Measurements from ENCODE around the gene SLC7A14.

SLC7A14 gene

DNA sequence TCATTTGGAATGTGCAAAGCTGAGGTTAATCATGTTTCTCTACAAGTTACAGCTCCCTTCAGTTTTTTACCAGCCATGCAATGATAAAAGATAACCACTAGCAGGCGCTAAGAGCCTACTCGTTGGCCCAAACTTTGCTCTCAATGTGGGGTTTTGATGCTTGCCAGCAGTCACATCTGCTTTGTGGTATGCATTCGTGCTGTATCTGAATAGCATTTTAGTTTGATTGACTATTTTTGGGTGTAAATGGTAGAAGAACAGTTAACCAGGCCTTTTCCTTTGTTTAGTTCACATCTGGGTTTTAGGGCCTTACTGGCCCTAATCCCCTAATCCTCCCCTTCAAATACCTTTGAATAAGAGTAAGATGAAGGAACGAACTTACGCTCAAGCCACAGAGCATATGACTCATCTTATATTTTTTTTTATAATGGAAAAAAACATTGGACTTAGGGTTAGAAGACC, 171.6 kb downstream of the SLC7A14 start:
- H2AFZ ChIP-seq (ENCODE audit: low read depth, low read length, severe bottlenecking) = no peak overlapping the region
- no peaks in the 10 kb centered on the region for H3K36me3 ChIP-seq (ENCODE audit: low read length)
- H3K9me3 ChIP-seq (ENCODE audit: insufficient read depth, low read length) = no peaks in the 10 kb centered on the region
- H3K9me2 ChIP-seq (replicated peaks; ENCODE audit: insufficient read depth, low read length) = no peaks in the 10 kb centered on the region
- H3K27me3 ChIP-seq (ENCODE audit: low read length) = no peaks in the 10 kb centered on the region
- H3K4me2 ChIP-seq (ENCODE audit: low read depth, low read length, poor library complexity, severe bottlenecking) = no peak overlapping the region
- H3K79me2 ChIP-seq (ENCODE audit: insufficient read depth, low read length) = no peaks in the 10 kb centered on the region
- H3F3A ChIP-seq (ENCODE audit: insufficient read depth) = no peaks in the 10 kb centered on the region
- no peak overlapping the region for H3K9ac ChIP-seq (ENCODE audit: low read length)
- H3K4me3 ChIP-seq (ENCODE audit: insufficient read depth, low read length, poor library complexity, severe bottlenecking) = no peak overlapping the region
- TF ChIP-seq, protein P1, sequence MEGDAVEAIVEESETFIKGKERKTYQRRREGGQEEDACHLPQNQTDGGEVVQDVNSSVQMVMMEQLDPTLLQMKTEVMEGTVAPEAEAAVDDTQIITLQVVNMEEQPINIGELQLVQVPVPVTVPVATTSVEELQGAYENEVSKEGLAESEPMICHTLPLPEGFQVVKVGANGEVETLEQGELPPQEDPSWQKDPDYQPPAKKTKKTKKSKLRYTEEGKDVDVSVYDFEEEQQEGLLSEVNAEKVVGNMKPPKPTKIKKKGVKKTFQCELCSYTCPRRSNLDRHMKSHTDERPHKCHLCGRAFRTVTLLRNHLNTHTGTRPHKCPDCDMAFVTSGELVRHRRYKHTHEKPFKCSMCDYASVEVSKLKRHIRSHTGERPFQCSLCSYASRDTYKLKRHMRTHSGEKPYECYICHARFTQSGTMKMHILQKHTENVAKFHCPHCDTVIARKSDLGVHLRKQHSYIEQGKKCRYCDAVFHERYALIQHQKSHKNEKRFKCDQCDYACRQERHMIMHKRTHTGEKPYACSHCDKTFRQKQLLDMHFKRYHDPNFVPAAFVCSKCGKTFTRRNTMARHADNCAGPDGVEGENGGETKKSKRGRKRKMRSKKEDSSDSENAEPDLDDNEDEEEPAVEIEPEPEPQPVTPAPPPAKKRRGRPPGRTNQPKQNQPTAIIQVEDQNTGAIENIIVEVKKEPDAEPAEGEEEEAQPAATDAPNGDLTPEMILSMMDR (IDR thresholded peaks at IDR 0.05; ENCODE audit: insufficient read depth, low read length, poor library complexity, severe bottlenecking) = peak; percentile 85
- TF ChIP-seq EZH2phosphoT487 (conservative IDR thresholded peaks at IDR 0.05; ENCODE audit: low read length) = no peak
- H4K20me1 ChIP-seq (ENCODE audit: low read depth, low read length) = no peaks in the 10 kb centered on the region
- H3K27ac ChIP-seq (ENCODE audit: low read depth, low read length) = no peak overlapping the region

DNA sequence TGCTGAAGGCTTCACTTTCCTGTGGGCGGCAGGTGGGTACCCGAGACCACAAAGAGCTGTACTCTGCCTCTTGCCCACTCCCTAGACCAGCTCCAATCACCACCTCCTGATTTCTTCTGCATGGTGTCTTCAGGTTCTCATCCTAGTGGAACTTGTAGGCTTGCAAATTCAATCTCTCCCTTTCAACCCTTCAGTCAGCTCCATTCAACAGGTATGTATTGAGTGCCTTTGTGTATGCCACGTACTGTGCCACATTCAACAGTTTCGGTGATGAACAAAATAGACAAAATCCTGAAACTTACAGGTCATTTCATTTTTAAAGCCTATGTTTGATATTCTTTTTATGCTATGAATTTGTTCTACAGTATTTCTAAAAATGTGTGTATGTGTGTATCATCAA, 172.6 kb downstream of the SLC7A14 start:
- no peak for TF ChIP-seq EZH2phosphoT487 (conservative IDR thresholded peaks at IDR 0.05; ENCODE audit: low read length)
- TF ChIP-seq, protein P1 (IDR thresholded peaks at IDR 0.05; ENCODE audit: insufficient read depth, low read length, poor library complexity, severe bottlenecking) = no peak
- H3K27ac ChIP-seq (ENCODE audit: low read depth, low read length) = no peak overlapping the region
- H3K4me3 ChIP-seq (ENCODE audit: insufficient read depth, low read length, poor library complexity, severe bottlenecking) = no peak overlapping the region
- no peak overlapping the region for H3K4me2 ChIP-seq (ENCODE audit: low read depth, low read length, poor library complexity, severe bottlenecking)
- H2AFZ ChIP-seq (ENCODE audit: low read depth, low read length, severe bottlenecking) = no peak overlapping the region
- no peaks in the 10 kb centered on the region for H3K36me3 ChIP-seq (ENCODE audit: low read length)
- H3F3A ChIP-seq (ENCODE audit: insufficient read depth) = no peaks in the 10 kb centered on the region
- H3K9me3 ChIP-seq (ENCODE audit: insufficient read depth, low read length) = no peaks in the 10 kb centered on the region
- no peaks in the 10 kb centered on the region for H3K27me3 ChIP-seq (ENCODE audit: low read length)
- no peaks in the 10 kb centered on the region for H4K20me1 ChIP-seq (ENCODE audit: low read depth, low read length)
- no peak overlapping the region for H3K9ac ChIP-seq (ENCODE audit: low read length)
- no peaks in the 10 kb centered on the region for H3K79me2 ChIP-seq (ENCODE audit: insufficient read depth, low read length)
- no peaks in the 10 kb centered on the region for H3K9me2 ChIP-seq (replicated peaks; ENCODE audit: insufficient read depth, low read length)

DNA sequence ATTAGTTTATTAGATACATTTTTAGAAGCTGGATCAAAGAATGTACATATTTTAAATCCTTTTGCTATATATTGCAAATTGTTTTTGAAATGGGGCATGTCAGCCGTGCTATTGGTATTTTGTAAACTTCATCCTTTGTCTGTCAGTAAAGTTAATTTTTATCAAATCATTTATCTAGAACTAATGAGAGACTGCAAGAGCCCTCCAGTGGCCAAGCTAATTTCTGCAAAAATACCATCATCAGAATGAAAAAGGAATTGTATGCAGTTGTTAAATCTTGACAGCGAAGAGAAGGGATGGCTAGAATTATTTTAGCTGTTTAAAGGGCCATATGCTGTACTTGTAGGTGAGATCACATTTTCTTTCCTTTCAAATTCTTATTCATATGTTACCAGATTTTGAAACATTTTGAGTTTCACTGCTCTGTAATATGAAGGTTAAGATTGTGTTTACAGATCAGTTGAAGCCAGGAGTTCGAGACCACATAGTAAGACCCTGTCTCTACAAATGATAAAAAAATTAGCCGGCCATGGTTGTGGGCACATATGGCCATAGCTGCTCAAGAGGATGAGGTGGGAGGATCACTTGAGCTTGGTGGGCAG, 175.3 kb downstream of the SLC7A14 start:
- H3K36me3 ChIP-seq (ENCODE audit: low read length) = no peaks in the 10 kb centered on the region
- no peaks in the 10 kb centered on the region for H3K27me3 ChIP-seq (ENCODE audit: low read length)
- H3K9me2 ChIP-seq (replicated peaks; ENCODE audit: insufficient read depth, low read length) = no peaks in the 10 kb centered on the region
- H2AFZ ChIP-seq (ENCODE audit: low read depth, low read length, severe bottlenecking) = no peak overlapping the region
- no peak overlapping the region for H3K27ac ChIP-seq (ENCODE audit: low read depth, low read length)
- no peaks in the 10 kb centered on the region for H3K9me3 ChIP-seq (ENCODE audit: insufficient read depth, low read length)
- TF ChIP-seq, protein P1 (IDR thresholded peaks at IDR 0.05; ENCODE audit: insufficient read depth, low read length, poor library complexity, severe bottlenecking) = peak; percentile 60
- no peak for TF ChIP-seq EZH2phosphoT487 (conservative IDR thresholded peaks at IDR 0.05; ENCODE audit: low read length)
- H3F3A ChIP-seq (ENCODE audit: insufficient read depth) = no peaks in the 10 kb centered on the region
- no peak overlapping the region for H3K4me2 ChIP-seq (ENCODE audit: low read depth, low read length, poor library complexity, severe bottlenecking)
- H3K4me3 ChIP-seq (ENCODE audit: insufficient read depth, low read length, poor library complexity, severe bottlenecking) = no peak overlapping the region
- no peak overlapping the region for H3K9ac ChIP-seq (ENCODE audit: low read length)
- H3K79me2 ChIP-seq (ENCODE audit: insufficient read depth, low read length) = no peaks in the 10 kb centered on the region
- H4K20me1 ChIP-seq (ENCODE audit: low read depth, low read length) = no peaks in the 10 kb centered on the region
